AG09309 (cell line): ENCODE data around the gene SRPK2.
"Not testable (repeated sequence)": the region's sequence is repeated elsewhere in the genome, so short reads cannot be mapped to it uniquely, and the experiment has no call there.

Source experiments
- DNase-seq: peaks from one replicate; pipeline ENCODE4 v3.0.0-alpha.2; 2010; ENCODE audit warnings: low read depth
- H3K4me3 ChIP-seq: 2 replicates; pipeline ENCODE4 v1.5.1; 2011; ENCODE audit warnings: mild to moderate bottlenecking, low read depth, low read length, moderate library complexity; ENCODE audit not compliant: control insufficient read depth
- CTCF ChIP-seq: IDR thresholded peaks from 2 replicates; pipeline ENCODE4 v1.5.1; 2011; ENCODE audit warnings: mild to moderate bottlenecking, low read depth, low read length, inconsistent platforms; ENCODE audit not compliant: insufficient read depth, control insufficient read depth; ENCODE audit errors: missing control alignments

The SRPK2 gene

GRCh38 chr7:105355701-105356100 is 33.0 kb downstream of the SRPK2 start:
- no peak overlapping the region for H3K4me3 ChIP-seq
- no peak for TF ChIP-seq CTCF
- no peak for DNase-seq

GRCh38 chr7:105354383-105354782 is 34.3 kb downstream of the SRPK2 start:
- no peak overlapping the region for H3K4me3 ChIP-seq
- no peak for TF ChIP-seq CTCF
- DNase-seq = no peak

- TF ChIP-seq CTCF = no peak
- DNase-seq = no peak
- H3K4me3 ChIP-seq = no peak overlapping the region
These were observed 34.9 kb downstream of the SRPK2 start for GRCh38 chr7:105353752-105354328.

- no peak for TF ChIP-seq CTCF
- DNase-seq = no peak
- no peak overlapping the region for H3K4me3 ChIP-seq
These were observed 35.6 kb downstream of the SRPK2 start for GRCh38 chr7:105352901-105353668.

- DNase-seq = peak; percentile 79
These were observed 36.6 kb downstream of the SRPK2 start for GRCh38 chr7:105352018-105352612.

GRCh38 chr7:105350906-105351305 is 37.8 kb downstream of the SRPK2 start:
- no peak for DNase-seq
- no peak overlapping the region for H3K4me3 ChIP-seq
- TF ChIP-seq CTCF = no peak

More at GRCh38 chr7:105352018-105352612, 36.6 kb downstream of the SRPK2 start:
- peak overlapping the region; percentile 4 for H3K4me3 ChIP-seq
- no peak for TF ChIP-seq CTCF

GRCh38 chr7:105348177-105348576 is 40.5 kb downstream of the SRPK2 start:
- not testable (repeated sequence) for H3K4me3 ChIP-seq, DNase-seq
